HG02610 (cell line): ENCODE data around the gene ZBTB8B.
"Not testable (repeated sequence)": the region's sequence is repeated elsewhere in the genome, so short reads cannot be mapped to it uniquely, and the experiment has no call there.

Experiments used
- ATAC-seq: cut with Tn5 transposase; IDR thresholded peaks from one replicate; pipeline ENCODE4 v1.9.1; 2021; ENCODE audit warnings: mild to moderate bottlenecking, moderate library complexity; ENCODE audit not compliant: unreplicated experiment

Gene ZBTB8B

GRCh38 chr1:32468791-32469190 lies 3.9 kb downstream of the ZBTB8B start:
- ATAC-seq = no peak

- no peak for ATAC-seq
Measured at GRCh38 chr1:32470431-32470830, 5.6 kb downstream of the ZBTB8B start.

- no peak for ATAC-seq
Measured at GRCh38 chr1:32470991-32471694, 6.3 kb downstream of the ZBTB8B start.

- no peak for ATAC-seq
Measured at GRCh38 chr1:32471695-32472362, 7.0 kb downstream of the ZBTB8B start.

- not testable (repeated sequence) for ATAC-seq
Measured at GRCh38 chr1:32472966-32473365, 8.1 kb downstream of the ZBTB8B start.

- ATAC-seq = no peak
Measured at GRCh38 chr1:32474954-32475353, 10.1 kb downstream of the ZBTB8B start.

GRCh38 chr1:32480003-32480402 lies 15.1 kb downstream of the ZBTB8B start:
- ATAC-seq = no peak

- ATAC-seq = no peak
Measured at GRCh38 chr1:32480761-32481160, 15.9 kb downstream of the ZBTB8B start.

GRCh38 chr1:32481788-32482187 lies 16.9 kb downstream of the ZBTB8B start:
- not testable (repeated sequence) for ATAC-seq

GRCh38 chr1:32485554-32486255 lies 20.8 kb downstream of the ZBTB8B start:
- ATAC-seq = no peak

GRCh38 chr1:32486463-32487113 lies 21.7 kb downstream of the ZBTB8B start:
- ATAC-seq = no peak

- ATAC-seq = no peak
Measured at GRCh38 chr1:32487182-32487581, 22.3 kb downstream of the ZBTB8B start.

GRCh38 chr1:32489774-32490454 lies 25.0 kb downstream of the ZBTB8B start:
- no peak for ATAC-seq

- no peak for ATAC-seq
Measured at GRCh38 chr1:32491386-32491785, 26.5 kb downstream of the ZBTB8B start.

- no peak for ATAC-seq
Measured at GRCh38 chr1:32494196-32494595, 29.3 kb downstream of the ZBTB8B start.

GRCh38 chr1:32494711-32495337 lies 30.0 kb downstream of the ZBTB8B start:
- no peak for ATAC-seq

- no peak for ATAC-seq
Measured at GRCh38 chr1:32496127-32496526, 31.3 kb downstream of the ZBTB8B start.

GRCh38 chr1:32498751-32499150 lies 33.9 kb downstream of the ZBTB8B start:
- no peak for ATAC-seq

- peak; percentile 59 for ATAC-seq
Measured at GRCh38 chr1:32500387-32501209, 35.7 kb downstream of the ZBTB8B start.

GRCh38 chr1:32501865-32502264 lies 37.0 kb downstream of the ZBTB8B start:
- ATAC-seq = no peak
